Right lobe of liver (tissue), 4 donors: ENCODE results near the gene NEGR1.

Experiments used
- CTCF ChIP-seq, 4 donors: fragments of 200-600 bp in 3 of 4; fragments of 450-650 bp in 1 of 4; IDR thresholded peaks; one replicate each; pipeline versions ENCODE4 v1.5.1 to v1.8.0; 2016 to 2022; ENCODE audit warnings: antibody characterized with exemption in 4 of 4, mild to moderate bottlenecking in 2 of 4
- POLR2A ChIP-seq: fragments of 450-650 bp; IDR thresholded peaks from one replicate; pipeline ENCODE4 v1.6.1; 2017; ENCODE audit warnings: antibody characterized with exemption, mild to moderate bottlenecking
- donor health status: DM: no; HTN: no; CAD: no.
- donor health status: DM: no; HTN: no; CAD: no.
- donor health status: DM: no; HTN: yes; CAD: no.

- TF ChIP-seq CTCF (IDR thresholded peaks at IDR 0.05) (no peak), POLR2A (no peak)
Observed at GRCh38 chr1:71645015-71645414, 637.3 kb downstream of the NEGR1 start.
